ENCODE results near the gene CDC40. TPM values are rescaled to one million over a fixed set of nuclear protein-coding genes. Genes with fewer than 3 reads are reported as not detected.

CDC40 gene
- total and polyA plus RNA-seq, 10 of the 15 experiments (the other 5 are each of a cell fraction or from before 2014, with no cell fraction given) = 20.1 to 35.5 (median 26.1) TPM

DNA sequence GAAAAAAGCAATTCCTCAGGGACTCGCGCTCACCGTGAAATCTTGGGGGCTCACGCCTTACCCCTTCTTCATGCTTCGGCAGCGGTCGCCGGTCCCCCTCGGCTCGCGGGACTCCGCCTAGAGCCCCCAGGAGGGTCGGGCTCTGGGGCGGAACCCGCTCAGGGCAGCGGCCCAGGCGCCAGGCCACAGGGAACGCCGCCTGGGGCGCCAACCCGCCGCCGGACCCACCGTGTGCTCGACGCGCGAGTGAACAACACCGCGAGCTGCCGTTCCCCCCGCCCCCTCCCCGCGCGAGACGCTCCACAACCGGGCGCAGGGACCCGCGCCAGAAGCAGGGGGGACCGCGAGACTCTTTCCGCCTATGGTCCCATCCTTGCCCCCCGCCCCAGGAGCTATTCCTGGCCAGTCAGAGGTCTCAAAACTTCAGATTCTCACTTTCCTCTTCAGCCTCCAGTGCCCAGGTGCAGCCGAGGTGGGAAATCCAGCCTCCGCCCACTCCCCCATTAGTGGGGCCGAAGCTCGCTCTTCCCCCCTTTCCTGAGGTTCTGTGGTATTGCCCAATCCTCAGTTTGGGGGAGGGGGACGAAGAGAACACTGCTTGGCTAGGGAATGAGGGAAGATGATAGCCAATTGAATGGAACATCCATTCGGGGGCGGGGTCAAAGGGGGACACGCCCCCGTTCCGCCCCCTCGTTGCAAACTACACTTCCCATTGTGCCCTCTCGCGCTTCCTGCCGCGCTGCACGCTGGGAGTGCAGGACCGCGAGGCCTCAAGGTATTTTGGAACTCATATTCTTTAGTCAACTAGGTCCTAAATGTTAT lies 610 bp upstream of the CDC40 start, which contains the start of gene WASF1 (continued):
- no peak for TF ChIP-seq POLR2AphosphoS2 (IDR thresholded peaks at IDR 0.05; ENCODE audit: low read depth, low read length)
- TF ChIP-seq EGR1 (IDR thresholded peaks at IDR 0.05; ENCODE audit: borderline replicate concordance in 1 of 2, low read depth in 2 of 2, low read length in 2 of 2) = peak in 1 of 2 experiments; percentile 73; a peak in 1 of 3 replicates
- TF ChIP-seq, protein P1, sequence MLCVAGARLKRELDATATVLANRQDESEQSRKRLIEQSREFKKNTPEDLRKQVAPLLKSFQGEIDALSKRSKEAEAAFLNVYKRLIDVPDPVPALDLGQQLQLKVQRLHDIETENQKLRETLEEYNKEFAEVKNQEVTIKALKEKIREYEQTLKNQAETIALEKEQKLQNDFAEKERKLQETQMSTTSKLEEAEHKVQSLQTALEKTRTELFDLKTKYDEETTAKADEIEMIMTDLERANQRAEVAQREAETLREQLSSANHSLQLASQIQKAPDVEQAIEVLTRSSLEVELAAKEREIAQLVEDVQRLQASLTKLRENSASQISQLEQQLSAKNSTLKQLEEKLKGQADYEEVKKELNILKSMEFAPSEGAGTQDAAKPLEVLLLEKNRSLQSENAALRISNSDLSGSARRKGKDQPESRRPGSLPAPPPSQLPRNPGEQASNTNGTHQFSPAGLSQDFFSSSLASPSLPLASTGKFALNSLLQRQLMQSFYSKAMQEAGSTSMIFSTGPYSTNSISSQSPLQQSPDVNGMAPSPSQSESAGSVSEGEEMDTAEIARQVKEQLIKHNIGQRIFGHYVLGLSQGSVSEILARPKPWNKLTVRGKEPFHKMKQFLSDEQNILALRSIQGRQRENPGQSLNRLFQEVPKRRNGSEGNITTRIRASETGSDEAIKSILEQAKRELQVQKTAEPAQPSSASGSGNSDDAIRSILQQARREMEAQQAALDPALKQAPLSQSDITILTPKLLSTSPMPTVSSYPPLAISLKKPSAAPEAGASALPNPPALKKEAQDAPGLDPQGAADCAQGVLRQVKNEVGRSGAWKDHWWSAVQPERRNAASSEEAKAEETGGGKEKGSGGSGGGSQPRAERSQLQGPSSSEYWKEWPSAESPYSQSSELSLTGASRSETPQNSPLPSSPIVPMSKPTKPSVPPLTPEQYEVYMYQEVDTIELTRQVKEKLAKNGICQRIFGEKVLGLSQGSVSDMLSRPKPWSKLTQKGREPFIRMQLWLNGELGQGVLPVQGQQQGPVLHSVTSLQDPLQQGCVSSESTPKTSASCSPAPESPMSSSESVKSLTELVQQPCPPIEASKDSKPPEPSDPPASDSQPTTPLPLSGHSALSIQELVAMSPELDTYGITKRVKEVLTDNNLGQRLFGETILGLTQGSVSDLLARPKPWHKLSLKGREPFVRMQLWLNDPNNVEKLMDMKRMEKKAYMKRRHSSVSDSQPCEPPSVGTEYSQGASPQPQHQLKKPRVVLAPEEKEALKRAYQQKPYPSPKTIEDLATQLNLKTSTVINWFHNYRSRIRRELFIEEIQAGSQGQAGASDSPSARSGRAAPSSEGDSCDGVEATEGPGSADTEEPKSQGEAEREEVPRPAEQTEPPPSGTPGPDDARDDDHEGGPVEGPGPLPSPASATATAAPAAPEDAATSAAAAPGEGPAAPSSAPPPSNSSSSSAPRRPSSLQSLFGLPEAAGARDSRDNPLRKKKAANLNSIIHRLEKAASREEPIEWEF (IDR thresholded peaks at IDR 0.05; ENCODE audit: insufficient replicate concordance, low read depth, low read length) = no peak
- TF ChIP-seq, protein P2, sequence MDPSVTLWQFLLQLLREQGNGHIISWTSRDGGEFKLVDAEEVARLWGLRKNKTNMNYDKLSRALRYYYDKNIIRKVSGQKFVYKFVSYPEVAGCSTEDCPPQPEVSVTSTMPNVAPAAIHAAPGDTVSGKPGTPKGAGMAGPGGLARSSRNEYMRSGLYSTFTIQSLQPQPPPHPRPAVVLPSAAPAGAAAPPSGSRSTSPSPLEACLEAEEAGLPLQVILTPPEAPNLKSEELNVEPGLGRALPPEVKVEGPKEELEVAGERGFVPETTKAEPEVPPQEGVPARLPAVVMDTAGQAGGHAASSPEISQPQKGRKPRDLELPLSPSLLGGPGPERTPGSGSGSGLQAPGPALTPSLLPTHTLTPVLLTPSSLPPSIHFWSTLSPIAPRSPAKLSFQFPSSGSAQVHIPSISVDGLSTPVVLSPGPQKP (IDR thresholded peaks at IDR 0.05; ENCODE audit: low read depth, low read length) = no peak
- TF ChIP-seq FOS (IDR thresholded peaks at IDR 0.05; ENCODE audit: borderline replicate concordance, extremely low read depth, insufficient read length) = no peak
- no peak for TF ChIP-seq SMAD5 (IDR thresholded peaks at IDR 0.05; ENCODE audit: low read depth)
- TF ChIP-seq NBN (IDR thresholded peaks at IDR 0.05) = 0 out of 2 replicates have a peak, but pooled peaks have one; percentile 3
- TF ChIP-seq, protein P3, sequence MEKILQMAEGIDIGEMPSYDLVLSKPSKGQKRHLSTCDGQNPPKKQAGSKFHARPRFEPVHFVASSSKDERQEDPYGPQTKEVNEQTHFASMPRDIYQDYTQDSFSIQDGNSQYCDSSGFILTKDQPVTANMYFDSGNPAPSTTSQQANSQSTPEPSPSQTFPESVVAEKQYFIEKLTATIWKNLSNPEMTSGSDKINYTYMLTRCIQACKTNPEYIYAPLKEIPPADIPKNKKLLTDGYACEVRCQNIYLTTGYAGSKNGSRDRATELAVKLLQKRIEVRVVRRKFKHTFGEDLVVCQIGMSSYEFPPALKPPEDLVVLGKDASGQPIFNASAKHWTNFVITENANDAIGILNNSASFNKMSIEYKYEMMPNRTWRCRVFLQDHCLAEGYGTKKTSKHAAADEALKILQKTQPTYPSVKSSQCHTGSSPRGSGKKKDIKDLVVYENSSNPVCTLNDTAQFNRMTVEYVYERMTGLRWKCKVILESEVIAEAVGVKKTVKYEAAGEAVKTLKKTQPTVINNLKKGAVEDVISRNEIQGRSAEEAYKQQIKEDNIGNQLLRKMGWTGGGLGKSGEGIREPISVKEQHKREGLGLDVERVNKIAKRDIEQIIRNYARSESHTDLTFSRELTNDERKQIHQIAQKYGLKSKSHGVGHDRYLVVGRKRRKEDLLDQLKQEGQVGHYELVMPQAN (conservative IDR thresholded peaks at IDR 0.05) = no peak
- TF ChIP-seq ZNF24 (IDR thresholded peaks at IDR 0.05) = no peak
- no peak for TF ChIP-seq MYB (IDR thresholded peaks at IDR 0.05; ENCODE audit: borderline replicate concordance, low read depth, low read length)
- 0 out of 2 replicates have a peak, but pooled peaks have one; percentile 30 for TF ChIP-seq GATAD2B (conservative IDR thresholded peaks at IDR 0.05; ENCODE audit: low read depth)
- TF ChIP-seq HCFC1 (IDR thresholded peaks at IDR 0.05; ENCODE audit: low read length) = peak; percentile 96
- TF ChIP-seq CREM (IDR thresholded peaks at IDR 0.05; ENCODE audit: low read depth) = peak; percentile 75; the same call in 1 of the 2 replicates
- no peak for TF ChIP-seq NFYB (IDR thresholded peaks at IDR 0.05; ENCODE audit: insufficient read depth, low read depth, low read length)
- no peak for TF ChIP-seq LARP7 (IDR thresholded peaks at IDR 0.05)
- TF ChIP-seq IRF4 (IDR thresholded peaks at IDR 0.05; ENCODE audit: low read depth, low read length) = no peak
- TF ChIP-seq MTA3 (IDR thresholded peaks at IDR 0.05; ENCODE audit: borderline replicate concordance, low read length) = no peak
- no peak for TF ChIP-seq YBX1 (IDR thresholded peaks at IDR 0.05)
- TF ChIP-seq, protein P4, sequence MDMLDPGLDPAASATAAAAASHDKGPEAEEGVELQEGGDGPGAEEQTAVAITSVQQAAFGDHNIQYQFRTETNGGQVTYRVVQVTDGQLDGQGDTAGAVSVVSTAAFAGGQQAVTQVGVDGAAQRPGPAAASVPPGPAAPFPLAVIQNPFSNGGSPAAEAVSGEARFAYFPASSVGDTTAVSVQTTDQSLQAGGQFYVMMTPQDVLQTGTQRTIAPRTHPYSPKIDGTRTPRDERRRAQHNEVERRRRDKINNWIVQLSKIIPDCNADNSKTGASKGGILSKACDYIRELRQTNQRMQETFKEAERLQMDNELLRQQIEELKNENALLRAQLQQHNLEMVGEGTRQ (IDR thresholded peaks at IDR 0.05; ENCODE audit: borderline replicate concordance, low read depth, low read length) = no peak
- no peak; a peak in 1 of 4 replicates for TF ChIP-seq SRF (IDR thresholded peaks at IDR 0.05; ENCODE audit: low read depth in 2 of 2, low read length in 2 of 2)
